ENCODE measurements around the gene TNFSF8.

The TNFSF8 gene

DNA sequence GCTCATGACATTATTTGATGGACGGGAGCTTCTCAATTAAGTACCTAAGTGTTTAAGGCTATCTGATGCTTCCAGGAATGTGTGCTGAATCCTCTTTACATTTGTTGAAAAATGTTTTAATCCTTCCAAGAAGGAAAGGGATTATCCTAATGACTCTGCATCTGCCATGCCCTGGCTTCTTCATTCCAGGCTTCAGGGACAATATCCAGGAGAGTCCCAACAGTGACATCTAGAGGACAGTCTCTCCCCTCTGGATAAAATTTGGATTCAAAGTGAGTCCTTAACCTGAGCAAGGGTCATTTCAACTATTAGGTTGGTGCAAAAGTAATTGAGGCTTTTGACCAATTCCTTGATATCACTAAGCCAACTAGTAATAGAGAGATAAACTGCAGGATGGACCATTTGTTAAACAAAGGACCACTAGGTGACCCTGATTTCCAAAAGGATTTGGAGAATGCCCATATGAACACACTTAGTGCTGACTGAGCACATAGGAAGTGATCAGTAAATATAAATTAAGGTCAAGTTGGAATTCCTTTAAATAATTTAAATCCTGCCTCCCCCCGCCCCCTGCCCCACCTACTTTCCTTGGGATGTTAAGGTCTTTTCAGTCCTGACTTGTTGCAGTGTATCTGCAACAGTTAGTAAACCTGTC lies 19.1 kb downstream of the TNFSF8 start:
- TF ChIP-seq, protein P1, sequence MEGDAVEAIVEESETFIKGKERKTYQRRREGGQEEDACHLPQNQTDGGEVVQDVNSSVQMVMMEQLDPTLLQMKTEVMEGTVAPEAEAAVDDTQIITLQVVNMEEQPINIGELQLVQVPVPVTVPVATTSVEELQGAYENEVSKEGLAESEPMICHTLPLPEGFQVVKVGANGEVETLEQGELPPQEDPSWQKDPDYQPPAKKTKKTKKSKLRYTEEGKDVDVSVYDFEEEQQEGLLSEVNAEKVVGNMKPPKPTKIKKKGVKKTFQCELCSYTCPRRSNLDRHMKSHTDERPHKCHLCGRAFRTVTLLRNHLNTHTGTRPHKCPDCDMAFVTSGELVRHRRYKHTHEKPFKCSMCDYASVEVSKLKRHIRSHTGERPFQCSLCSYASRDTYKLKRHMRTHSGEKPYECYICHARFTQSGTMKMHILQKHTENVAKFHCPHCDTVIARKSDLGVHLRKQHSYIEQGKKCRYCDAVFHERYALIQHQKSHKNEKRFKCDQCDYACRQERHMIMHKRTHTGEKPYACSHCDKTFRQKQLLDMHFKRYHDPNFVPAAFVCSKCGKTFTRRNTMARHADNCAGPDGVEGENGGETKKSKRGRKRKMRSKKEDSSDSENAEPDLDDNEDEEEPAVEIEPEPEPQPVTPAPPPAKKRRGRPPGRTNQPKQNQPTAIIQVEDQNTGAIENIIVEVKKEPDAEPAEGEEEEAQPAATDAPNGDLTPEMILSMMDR (conservative IDR thresholded peaks at IDR 0.05; ENCODE audit: control insufficient read depth, insufficient read depth, low read depth, low read length): peak; percentile 90
- DNase-seq (ENCODE audit: low read depth): peak; percentile 59
- no peak overlapping the region for H3K4me3 ChIP-seq (ENCODE audit: control insufficient read depth, low read depth, low read length)

DNA sequence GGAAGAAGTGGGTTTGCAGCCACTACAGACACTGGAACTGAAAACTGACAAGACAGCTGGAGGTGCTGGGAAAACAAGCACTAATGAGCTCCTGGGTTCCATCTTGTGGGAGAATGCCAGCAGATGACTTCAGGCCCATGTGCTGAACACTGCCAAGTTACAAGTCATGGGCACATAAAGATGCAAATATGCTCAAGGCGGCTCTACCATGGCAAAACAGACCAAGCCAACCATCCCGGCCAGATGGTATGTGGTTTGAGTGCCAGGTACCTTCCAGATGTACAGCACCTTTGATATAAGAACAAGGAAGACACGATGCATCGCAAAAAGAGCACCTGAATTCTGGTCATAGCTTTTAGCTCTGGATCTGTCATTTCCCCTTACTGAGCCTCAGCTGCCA lies 19.9 kb downstream of the TNFSF8 start:
- H3K4me3 ChIP-seq (ENCODE audit: control insufficient read depth, low read depth, low read length): no peak overlapping the region
- DNase-seq (ENCODE audit: low read depth): peak; percentile 9
- TF ChIP-seq, protein P1 (conservative IDR thresholded peaks at IDR 0.05; ENCODE audit: control insufficient read depth, insufficient read depth, low read depth, low read length): no peak

DNA sequence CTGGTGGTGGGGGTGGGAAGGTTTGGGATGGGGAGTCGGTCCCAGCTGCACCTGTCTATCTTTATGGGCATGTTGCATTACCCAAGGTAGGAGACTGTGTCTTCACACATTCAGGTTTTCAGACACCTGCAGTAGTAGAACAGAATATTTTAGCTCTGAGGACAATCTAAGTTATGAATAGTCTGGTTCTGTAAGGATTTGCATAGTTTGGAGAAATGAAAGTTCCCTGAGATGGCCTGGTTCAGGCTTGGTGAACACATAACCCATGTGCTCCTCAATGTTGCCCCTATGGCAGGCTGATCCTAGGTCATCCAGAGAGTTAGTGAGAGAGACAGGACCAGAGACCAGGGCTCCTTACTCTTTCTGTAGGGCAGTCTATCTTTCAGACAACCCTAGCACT lies 20.7 kb downstream of the TNFSF8 start:
- H3K4me3 ChIP-seq (ENCODE audit: control insufficient read depth, low read depth, low read length): no peak overlapping the region
- DNase-seq (ENCODE audit: low read depth): no peak
- TF ChIP-seq, protein P1 (conservative IDR thresholded peaks at IDR 0.05; ENCODE audit: control insufficient read depth, insufficient read depth, low read depth, low read length): no peak

DNA sequence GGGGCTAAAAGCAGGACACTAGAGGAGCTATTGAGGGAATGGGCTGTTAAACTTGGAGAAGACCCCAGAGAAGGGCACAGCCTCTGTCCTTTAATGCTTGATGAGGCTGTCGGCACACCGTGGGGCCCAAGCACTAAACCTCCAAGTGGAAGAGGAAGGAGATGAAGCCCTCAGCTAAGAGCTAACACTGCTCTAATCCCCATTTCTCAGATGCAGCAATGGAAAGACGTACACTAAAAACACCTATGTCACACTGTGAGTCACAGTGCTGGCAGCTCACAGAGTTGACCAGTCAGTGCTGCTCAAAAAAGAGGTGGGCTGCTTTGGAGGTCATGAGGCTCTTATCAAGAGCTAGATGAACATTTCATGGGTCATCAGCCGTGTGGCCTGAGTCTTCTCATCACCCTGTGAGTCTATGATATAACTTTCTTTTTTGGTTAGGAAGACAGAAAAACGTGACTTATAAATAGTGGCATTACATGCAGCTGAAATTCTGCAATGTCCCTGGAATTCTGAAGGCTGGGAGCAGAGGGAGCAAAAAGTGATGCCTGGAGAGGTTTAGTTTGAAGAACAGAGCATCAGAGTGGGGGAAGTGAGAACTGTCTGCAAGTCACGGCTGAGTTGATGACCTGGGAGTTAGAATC lies 21.5 kb downstream of the TNFSF8 start:
- TF ChIP-seq, protein P1 (conservative IDR thresholded peaks at IDR 0.05; ENCODE audit: control insufficient read depth, insufficient read depth, low read depth, low read length): no peak
- H3K4me3 ChIP-seq (ENCODE audit: control insufficient read depth, low read depth, low read length): no peak overlapping the region
- DNase-seq (ENCODE audit: low read depth): peak; percentile 57

DNA sequence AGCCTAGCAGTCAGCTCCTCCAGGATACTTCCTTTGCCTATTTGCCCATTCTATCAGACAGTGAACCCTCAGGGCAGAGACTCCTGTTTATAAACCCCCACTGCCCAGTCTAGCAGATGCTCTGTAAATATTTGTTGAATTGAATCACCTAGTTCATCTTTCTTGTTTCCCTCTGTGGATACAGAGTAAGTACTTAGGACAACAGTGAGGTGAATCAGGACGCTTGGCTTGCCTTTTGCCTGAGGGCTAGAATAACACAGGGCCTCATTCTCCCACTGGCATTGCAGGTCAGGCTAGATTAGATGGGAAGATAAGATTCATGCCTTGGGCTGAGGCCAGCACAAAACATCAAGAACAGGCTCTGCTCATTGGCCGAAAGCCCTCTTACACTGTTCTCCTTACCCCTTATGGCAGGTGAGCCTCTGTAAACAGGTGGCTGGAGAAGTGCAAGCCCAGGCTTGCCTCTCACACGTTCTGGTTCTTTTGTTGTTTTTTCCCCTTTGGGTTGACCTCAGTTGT lies 22.2 kb downstream of the TNFSF8 start:
- TF ChIP-seq, protein P1 (conservative IDR thresholded peaks at IDR 0.05; ENCODE audit: control insufficient read depth, insufficient read depth, low read depth, low read length): no peak
- DNase-seq (ENCODE audit: low read depth): peak; percentile 8
- H3K4me3 ChIP-seq (ENCODE audit: control insufficient read depth, low read depth, low read length): no peak overlapping the region

DNA sequence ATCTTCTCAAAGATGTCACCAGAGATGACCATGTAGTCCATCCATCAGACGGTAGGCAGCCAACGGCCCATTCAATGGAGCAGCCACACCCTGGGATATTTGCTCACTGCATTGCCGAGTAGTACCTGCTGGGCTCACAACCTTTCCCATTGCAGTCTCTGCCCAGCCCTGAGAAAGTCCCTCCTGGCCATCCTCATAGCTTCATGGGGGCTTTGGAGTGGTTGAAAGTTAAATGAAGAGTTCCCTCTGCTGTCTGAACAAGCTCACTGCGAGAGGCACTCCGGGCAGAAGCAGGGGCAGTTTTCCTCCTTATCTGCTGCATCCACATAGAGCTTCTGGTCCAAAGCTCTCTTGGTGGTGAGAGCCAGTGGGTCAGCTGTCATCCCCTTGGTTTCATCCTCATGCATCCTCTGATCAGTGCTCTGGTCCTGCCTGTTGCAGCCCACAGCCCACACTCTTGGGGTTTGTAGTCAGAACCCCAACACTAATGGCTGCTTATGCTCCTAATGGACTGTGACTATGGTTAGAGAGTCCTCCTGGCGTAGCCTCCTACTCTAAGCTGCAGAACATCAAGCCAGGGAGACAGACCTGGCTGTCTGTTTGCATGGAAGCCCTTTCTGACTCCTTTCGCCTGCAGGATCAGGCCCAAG lies 23.3 kb downstream of the TNFSF8 start:
- peak; percentile 56 for DNase-seq (ENCODE audit: low read depth)
- TF ChIP-seq, protein P1 (conservative IDR thresholded peaks at IDR 0.05; ENCODE audit: control insufficient read depth, insufficient read depth, low read depth, low read length): peak; percentile 79
- H3K4me3 ChIP-seq (ENCODE audit: control insufficient read depth, low read depth, low read length): no peak overlapping the region

Data from fibroblast of mammary gland (primary cell).